HepG2 (cell line): ENCODE measurements around the gene NCAM2.
"Not testable (repeated sequence)": the region's sequence is repeated elsewhere in the genome, so short reads cannot be mapped to it uniquely, and the experiment has no call there.

Experiments used
- CTCF ChIP-seq: sonication (generic); formaldehyde crosslinking; IDR thresholded peaks from 2 replicates; pipeline ENCODE4 v1.5.0; 2020; ENCODE audit warnings: mild to moderate bottlenecking, missing genetic modification reagents, moderate library complexity
- FOXP4 ChIP-seq: sonication (generic); formaldehyde crosslinking; IDR thresholded peaks from 2 replicates; pipeline ENCODE4 v1.4.0; 2020; ENCODE audit warnings: missing genetic modification reagents
- RBAK ChIP-seq: sonication (generic); formaldehyde crosslinking; IDR thresholded peaks from 2 replicates; pipeline ENCODE4 v1.5.1; 2020; ENCODE audit warnings: mild to moderate bottlenecking, missing genetic modification reagents
- RXRA ChIP-seq: sonication (generic); formaldehyde crosslinking; IDR thresholded peaks from 2 replicates; pipeline ENCODE4 v1.5.1; 2020; ENCODE audit warnings: missing genetic modification reagents
- ZNF331 ChIP-seq: sonication (generic); formaldehyde crosslinking; IDR thresholded peaks from 2 replicates; pipeline ENCODE4 v1.4.0; 2020; ENCODE audit warnings: missing genetic modification reagents

GRCh38 chr21:21149445-21149844, 151.2 kb downstream of the NCAM2 start:
- TF ChIP-seq ZNF331 (CRISPR knock-in tag); CTCF (CRISPR knock-in tag); RBAK (CRISPR knock-in tag); RXRA (CRISPR knock-in tag); FOXP4: not testable (repeated sequence)
